Hematopoietic multipotent progenitor cell treated with erythropoietin and hydrocortisone succinate and interleukin-3 and kit ligand, for 4 days (in vitro differentiated cells): ENCODE measurements around the gene CA11.
"Not testable (repeated sequence)": the region's sequence is repeated elsewhere in the genome, so short reads cannot be mapped to it uniquely, and the experiment has no call there.

Experiments used
- DNase-seq: peaks from one replicate; pipeline ENCODE4 v3.0.0-alpha.2; 2015

Gene CA11

DNA sequence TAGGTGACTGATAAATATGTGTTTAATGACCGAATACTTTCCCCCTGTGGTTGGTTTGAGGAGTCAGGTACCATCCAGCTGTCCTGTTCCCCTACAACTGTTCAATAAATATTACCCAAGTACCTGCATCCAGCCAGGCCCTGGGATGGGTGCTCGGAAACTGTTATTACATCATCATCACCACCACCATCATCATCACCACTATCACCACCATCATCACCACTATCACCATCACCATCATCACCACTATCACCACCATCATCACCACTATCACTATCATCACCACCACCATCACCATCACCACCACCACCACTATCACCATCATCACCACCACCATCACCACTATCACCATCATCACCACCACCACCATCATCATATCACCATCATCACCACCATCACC, 22.8 kb upstream of the CA11 start:
- DNase-seq, result no peak

DNA sequence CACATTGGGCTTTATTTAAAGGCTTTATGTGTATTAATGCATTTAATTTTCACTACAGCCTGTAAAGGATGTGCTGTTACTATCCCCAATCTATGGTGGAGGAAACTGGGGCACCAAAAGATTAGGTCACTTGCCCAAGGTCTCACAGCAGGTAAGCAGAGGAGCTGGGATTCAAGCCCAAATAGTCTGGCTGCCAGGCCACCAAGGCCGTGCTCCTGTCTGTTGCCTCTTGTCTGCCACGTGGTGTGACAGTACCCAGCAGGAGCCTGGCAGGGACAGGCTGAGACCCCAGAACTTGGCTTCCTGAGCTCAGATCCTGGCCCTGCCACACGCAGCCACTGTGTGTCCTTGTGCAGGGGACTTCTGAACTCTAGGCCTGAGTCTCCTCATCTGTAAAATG, 22.3 kb upstream of the CA11 start:
- DNase-seq, result no peak

DNA sequence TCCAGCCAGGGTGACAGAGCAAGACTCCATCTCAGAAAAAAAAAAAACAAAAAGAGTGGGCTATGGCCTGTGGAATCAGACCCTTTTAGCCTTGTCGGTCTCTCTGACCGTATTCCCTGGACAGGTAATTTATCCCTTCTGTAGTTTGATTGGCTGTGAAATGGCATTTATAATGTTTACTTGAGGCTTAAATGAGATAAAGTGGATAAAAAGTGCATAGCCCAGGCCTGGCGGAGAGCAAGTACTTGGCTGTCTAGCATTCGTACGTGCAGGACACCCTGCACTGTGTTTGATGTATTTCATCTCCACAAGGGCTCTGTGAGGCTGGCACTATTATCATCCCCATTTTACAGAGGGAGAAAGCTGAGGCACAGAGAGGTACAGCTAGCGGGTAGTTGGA, 19.8 kb upstream of the CA11 start:
- DNase-seq, result no peak

DNA sequence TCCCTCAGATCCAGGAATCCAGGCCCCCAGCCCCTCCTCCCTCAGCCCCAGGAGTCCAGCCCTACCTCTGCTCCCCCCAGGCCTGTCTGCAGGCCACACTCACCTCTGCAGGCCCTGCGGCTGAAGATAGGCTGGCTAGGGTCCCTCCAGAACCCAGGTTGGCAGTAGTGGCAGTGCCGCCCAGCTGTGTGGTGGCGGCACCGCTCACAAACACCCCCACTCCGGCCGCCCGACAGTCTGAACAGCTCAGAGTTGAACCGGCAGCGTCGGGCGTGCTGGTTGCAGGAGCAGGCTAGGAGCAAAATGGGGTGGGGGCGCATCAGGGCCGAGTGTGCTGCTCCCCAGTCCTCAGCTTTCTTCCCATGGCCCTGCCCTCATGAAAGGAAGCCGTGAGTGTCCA, 18.5 kb upstream of the CA11 start:
- DNase-seq, result no peak

DNA sequence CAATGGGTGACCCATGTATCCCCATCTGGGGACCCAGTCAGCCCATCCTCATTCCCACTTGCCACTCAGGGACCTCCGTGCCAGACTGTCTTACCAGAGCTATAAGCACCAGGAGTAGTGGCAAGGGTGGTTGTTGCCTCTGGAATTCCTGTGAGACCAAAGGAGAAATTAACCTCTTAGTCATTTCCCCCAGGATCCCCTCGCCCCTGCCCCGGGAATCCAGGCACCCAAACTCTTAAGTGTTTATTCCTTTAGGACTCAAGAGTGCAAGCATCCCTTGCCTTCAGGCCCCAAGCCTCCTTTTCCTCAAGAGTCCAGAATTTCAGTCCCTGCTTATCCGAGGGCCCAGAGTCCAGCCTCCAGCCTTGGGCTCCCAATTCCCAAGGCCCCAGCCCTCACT, 17.7 kb upstream of the CA11 start:
- no peak for DNase-seq

DNA sequence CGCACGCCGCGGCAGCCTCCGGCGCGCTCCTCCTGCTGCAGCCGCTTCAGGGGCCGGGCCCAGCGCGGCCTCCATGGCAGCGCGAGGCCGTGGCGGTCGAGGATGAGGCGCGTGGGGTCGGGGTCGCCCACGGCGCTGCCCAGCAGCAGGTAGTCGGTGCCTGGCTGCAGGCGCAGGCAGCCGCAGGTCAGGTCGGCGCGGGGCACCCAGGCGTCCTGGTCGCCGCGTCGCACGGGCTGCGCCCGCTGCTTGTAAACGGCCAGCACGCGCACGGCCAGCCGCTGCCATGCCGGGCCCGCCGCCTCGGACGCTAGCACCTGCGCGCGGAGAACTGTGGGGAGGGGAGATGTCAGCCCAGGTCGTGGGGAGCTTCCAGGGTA, 15.7 kb upstream of the CA11 start:
- no peak for DNase-seq

DNA sequence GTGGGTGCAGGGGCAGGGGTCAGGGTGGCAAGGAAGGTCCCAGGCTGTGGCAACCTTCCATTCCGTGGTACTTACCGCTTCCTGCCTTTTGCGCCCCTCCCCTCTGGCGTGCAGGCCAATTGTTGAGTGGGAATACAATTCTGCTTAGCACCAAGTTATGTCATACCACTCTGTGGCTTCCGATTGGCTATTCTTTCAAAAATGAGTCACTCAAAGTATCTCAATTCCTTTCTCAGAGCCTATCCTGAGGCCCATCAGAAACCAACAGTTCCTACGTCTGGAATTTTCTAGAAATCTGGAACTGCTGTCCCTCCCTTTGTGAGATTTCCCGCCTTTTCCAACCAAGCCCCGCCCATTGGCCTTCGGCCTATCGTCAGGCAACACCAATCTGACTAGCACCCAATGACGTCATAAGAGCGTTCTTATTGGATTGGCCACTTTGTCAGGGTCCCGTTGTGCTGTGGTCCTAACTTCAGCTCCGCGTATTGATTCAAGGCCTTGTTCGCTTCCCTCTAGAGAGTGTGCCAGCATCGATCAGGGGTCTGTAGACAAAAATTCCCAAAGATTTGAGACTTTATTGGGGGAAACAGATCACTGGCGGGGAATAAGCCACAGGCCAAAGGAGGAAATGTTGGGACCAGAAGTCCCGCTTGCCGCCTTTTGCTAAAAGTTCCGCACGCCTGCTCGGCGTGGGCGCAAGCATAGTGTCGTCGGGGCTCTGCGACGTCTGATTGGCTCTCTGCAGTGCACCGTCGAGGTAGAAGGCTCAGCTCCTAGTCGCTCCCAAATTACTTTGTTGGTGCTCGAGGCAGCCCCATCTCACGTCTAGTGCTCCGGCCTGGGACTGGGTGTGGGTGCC, 15.1 kb upstream of the CA11 start:
- DNase-seq, result peak; percentile 98

DNA sequence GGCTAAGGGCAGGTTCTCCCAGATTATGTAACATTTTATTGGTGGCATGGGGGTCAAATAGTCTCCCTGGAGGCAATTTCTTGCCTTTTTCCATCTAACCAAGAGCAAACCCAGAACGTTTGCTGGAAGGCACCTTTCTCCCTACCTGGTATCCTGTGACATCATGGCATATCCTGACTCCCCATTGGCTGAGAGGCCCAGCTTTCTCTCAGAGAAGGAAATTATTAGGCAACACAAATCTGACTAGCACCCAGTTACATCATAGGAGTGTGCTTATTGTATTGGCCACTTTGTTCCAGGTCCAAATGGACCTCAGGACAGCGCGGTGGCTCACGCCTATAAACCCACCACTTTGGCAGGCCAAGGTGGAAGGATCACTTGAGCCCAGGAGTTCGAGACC, 13.8 kb upstream of the CA11 start:
- peak; percentile 22 for DNase-seq

DNA sequence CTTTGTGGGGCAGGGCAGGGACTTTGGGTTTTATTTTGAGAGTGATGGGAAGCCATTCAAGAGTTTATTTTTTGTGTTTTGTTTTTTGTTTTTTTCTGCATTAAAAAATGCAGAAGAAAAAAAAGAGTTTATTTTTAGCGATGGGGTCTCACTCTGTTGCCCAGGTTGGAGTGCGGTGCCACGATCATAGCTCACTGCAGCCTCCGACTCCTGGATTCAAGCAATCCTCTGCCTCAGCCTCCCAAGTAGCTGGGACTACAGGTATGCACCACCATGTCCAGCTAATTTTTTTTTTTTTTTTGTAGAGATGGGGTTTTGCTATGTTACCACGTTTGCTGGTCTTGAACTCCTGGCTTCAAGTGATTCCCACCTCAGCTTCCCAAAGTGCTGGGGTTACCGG, 12.5 kb upstream of the CA11 start:
- no peak for DNase-seq

DNA sequence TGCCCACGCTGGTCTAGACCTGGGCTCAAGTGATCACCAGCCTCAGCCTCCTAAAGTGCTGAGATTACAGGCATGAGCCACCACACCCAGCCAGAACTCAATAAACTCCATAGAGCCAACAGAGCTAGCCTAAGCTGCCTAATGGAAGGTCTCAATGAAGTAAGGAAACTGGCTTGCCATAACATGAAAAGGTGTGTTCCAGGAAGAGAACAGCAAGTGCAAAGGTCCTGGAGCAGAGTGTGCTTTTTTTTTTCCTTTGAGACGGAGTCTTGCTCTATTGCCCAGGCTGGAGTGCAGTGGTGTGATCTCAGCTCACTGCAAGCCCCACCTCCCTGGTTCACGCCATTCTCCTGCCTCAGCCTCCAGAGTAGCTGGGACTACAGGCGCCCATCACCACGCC, 11.8 kb upstream of the CA11 start:
- DNase-seq, result not testable (repeated sequence)

DNA sequence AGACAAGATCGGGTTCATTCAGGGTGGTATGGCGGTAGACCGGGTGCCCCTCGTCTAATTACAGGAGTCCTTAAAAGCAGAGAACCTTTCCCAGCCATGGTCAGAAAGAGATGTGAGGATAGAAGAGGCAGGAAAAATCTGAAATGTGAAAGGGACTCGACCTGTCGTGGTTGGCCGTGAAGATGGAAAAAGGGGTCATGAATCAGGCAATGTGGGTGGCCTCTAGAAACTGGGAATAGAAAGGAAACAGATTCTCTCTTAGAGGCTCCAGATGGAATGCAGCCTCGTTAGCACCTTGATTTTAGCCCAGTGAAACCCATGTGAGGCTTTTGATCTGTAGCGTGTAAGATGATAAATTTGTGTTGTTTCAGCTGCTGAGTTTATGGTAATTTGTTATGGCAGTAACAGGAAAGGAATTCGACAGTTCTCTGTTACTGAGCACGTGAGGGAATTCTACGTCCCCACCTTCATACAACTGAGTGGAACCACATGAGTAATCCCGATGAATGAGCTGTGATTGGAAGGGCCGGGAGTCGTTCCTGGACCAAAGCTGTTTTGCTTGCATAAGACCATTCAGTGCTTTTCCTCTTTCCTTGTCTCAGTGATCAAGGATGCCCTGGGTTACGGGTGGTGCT, 11.0 kb upstream of the CA11 start:
- no peak for DNase-seq

DNA sequence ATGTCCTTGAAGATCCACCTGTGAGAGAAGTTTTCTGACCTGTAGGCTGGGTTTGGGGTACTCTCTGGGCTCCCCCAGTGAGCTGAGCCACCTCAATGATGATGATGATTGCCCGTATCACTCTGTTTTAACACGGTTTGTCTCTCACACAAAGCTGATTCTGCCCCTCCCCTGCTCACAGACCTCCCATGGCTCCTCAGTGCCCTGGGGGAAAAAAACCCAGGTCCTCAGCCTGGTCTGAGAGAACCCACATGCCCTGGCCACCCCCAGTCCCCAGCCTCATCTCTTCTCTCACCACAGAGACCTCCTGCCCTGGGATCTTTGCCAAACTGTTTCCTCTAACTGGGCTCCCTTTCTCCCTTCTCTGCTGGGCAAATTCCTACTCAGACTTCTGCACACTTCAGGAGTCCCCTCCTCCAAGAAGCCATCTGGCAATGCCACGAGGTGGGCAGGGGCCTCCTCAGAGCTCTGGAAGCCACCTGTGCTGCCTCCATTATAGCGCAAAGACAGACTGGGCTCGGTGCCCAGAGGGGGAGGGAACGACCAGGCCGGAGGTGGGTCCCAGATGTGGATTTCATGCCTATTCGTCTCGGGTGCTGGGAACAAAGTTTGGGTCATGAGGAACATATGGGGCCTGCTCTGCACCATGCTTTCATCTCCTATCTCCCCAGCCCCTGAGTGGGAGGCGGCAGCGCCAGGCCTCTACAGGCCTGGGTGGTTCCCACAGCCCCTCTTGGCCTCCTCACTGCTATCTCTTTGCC, 8.5 kb upstream of the CA11 start:
- peak; percentile 51 for DNase-seq

DNA sequence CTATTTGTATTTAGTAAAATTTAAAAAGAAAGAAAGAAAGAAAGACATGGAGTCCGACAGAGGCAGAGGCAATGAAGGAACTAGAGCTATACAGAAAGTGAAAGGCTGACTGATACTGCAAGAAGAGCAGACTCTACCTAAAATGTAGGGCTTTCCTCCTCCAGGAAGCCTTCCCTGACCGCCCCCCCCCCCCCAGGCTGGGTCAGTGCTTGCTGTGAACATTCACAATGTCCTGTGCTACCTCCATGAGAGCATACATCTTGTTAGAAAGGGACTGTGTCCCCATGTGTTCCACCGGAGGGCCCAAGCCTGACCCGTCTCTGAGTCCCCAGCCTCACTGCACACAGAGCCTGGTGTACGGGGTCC, 5.7 kb upstream of the CA11 start:
- no peak for DNase-seq

DNA sequence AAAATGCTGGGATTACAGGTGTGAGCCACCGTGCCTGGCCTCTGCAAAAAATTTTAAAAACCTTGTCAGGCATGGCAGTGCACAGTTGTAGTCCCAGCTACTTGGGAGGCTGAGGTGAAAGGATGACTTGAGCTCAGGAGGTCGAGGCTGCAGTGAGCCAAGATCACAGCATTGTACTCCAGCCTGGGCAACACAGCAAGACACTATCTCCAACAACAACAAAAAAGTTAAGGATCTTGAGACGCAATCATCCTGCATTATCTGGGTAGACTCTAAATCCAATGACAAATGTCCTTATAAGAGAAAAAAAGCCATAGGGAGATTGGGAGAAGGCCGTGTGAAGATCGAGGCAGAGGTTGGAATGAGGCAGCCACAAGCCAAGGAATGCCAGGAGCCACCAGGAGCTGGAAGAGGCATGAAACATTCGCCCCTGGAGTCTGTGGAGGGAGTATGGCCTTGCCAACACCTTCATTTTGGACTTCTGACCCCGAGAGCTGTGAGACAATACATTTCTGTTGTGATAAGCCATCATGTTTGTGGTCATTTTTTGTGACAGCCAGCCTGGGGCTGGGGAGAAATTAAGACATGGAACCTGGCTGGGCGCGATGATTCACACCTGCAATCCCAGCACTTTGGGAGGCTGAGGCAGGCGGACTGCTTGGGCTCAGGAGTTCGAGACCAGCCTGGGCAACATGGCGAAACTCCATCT, 5.1 kb upstream of the CA11 start:
- DNase-seq, result no peak

DNA sequence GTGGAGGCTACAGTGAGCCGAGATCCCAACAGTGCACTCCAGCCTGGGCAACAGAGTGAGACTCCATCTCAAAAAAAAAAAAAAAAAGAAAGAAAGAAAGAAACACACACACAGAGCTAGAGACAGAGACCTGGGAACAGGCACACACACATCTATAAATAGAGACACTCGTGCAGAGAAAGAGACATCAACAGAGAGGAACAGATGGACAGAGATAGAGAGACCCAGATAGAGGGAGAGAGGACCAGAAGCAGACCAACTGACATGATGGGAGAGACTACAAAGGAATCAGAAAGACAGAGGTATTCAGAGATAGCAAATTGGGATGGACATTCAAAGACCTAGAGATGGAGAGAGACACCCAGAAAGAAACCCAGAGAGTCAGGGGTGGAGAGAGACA, 2.1 kb upstream of the CA11 start:
- no peak for DNase-seq

DNA sequence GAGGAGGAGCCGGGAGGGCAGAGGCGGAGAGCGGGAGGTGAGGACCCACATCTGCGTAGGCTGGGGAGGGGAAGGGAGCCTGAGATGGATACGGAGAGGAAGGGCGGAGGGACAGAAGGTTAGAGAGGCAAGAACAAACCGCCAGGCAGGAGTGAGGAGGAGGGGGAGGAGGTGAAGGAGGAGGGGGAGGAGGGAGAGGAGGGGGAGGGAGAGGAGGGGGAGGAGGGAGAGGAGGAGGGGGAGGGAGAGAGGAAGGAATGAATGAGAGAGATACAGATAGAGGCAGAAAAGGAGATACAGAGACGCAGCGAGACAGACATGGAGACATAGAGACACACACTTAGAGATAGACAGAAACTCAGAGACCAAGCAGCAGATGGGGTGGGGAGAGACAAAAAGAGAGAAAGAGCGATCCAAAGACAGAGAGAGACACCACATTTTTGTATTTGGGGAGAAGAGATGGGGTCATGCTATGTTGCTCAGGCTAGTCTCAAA, 782 bp upstream of the CA11 start:
- no peak for DNase-seq

DNA sequence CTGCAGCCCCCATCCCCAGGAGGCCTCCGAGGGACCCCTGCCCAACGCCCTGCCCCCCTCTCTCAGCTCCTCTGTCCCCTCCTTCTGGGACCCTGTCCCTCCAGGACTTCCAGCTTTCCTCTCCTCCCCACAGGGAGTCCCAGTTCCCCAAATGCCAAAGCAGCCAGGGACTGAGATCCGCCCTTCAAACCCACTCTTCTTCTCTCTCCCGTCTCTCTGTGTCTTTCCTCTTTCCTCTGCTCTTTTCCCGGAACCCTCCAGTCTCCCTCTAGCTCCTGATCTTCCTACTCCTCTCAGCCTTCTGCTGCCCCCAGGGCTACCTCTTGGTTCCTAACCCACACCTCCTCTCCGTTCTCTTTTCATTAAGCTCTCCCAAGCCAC, 377 bp downstream of the CA11 start:
- no peak for DNase-seq

DNA sequence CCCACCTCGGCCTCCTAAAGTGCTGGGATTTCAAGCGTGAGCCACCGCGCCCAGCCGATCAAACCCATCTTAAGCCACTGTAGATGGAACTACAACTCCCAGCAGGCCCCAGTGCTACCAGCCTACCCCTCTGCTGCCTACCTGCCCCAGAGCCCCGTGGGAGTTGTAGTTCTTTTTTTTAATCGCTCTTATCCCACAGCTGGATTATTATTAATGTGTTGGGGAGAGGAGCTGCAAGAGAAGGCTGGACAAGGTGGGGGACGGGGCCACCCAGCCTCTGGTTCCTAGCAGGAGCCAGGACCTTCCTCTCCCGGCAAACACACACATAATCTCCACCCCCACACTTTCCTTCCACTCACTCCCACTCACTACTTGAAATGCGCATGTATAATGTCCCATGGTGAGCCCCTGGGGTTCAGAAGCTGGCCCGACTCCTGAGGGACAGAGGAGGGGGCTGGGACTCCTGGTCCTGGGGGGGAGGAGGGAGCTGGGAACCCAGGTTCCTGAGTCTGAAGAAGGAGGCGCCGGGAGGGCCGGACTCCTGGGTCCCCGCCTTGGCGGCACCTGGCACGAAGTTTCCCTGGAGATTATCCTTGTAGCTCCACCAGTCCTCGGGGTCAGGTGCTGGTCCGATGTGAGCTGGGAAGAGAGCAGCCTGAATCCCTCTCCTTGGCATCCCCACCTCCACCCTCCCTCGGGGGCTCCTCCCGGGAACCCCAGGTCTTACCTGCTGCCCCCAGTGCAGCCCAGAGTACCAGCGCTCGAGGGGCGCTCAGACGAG, 958 bp downstream of the CA11 start:
- peak; percentile 94 for DNase-seq

DNA sequence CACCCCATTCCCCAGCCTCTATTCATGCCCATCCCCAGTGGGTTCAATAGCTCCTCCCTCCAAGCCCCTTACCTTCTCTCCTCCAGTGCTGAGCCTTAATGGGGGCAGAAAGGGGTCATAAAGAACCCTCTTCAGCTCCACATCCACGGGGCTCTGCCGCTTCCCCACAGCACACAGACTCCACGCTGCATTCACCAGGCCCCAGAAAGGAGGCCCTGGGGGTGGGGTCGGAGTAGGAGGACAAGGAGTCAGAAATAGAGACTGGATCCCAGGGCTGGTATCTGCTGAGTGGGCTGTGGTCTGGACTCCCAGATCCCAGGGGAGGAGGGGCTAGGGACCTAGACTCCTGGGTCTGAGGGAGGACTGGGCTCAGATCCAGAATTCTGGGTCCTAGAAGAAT, 1.6 kb downstream of the CA11 start:
- DNase-seq, result no peak

DNA sequence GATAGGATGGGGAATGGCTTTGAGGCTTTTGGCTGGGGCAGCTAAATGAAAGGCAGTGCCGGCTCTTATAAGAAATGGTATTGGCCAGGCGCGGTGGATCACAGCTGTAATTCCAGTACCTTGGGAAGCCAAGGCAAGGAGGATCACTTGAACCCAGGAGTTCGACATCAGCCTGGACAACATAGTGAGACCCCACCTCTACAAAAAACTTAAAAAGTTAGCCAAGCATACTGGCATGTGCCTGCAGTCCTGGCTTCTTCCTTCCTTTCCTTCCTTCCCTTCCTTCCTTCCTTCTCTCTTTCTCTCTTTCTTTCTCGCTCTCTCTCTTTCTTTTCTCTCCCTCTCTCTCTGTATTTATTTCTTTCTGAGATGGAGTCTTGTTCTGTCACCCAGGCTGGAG, 3.1 kb downstream of the CA11 start:
- no peak for DNase-seq

DNA sequence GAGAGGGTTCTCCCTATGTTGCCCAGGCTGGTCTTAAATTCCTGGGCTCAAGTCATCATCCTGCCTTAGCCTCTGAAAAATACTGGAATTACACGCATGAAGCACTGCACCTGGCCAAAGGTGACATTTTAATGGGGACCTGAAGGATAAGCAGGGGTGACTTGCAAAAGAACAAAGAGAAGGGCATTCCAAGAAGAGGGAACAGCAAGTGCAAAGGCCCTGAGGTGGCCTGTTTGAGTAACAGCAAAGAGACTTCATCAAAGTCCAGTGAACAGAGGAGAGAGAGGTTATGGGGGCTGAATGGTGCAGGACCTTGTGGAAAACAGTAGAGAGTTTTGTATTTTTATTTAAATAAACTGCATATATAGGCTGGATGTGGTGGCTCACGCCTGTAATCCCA, 4.1 kb downstream of the CA11 start:
- no peak for DNase-seq
